ENCODE data around the gene KRT10. TPM values are rescaled to one million over a fixed set of nuclear protein-coding genes. Genes with fewer than 3 reads are reported as not detected.

The KRT10 gene
- total RNA-seq, 4 donors from 2014 or later = 2.2 to 12.7 (median 11.7) TPM; not detected in 1

- 7 to 10% methylated on average over 9 to 13 of the region's 13 CpGs for WGBS, 2 donors (ENCODE audit: low coverage in 1 of 2)
- peaks cover 78% of the 10 kb centered on the region for H3K27me3 ChIP-seq
- no peaks in the 10 kb centered on the region for H3K36me3 ChIP-seq
- H3K4me1 ChIP-seq = peaks cover 0 to 5% (median 1%) of the 10 kb centered on the region in 4 donors
- H3K4me3 ChIP-seq = no peak overlapping the region
- DNase-seq = peak; percentile 86
- TF ChIP-seq EP300 (IDR thresholded peaks at IDR 0.05; ENCODE audit: low read depth) (no peak), CTCF (IDR thresholded peaks at IDR 0.05) (peak; percentile 79 to 87 (median 81)), POLR2A (IDR thresholded peaks at IDR 0.05) (no peak)
- intact Hi-C loops (cut with DNase I; ENCODE audit: low total_unique reads) (loop anchor here (10.0 kb wide), 1 partner anchor 861 kb away; no protein-coding TSS in a partner anchor), in situ Hi-C loops (cut with MboI; ENCODE audit: low pct_ligation_motif_present in 1 of 4, low pct_unique_long_range_greater_than_20kb in 1 of 4, low sequenced_read_pairs in 3 of 4) (loop anchor here in 3 of 4 donors (10.0 to 25.0 kb wide), 3 partner anchors 534 to 861 kb away; no protein-coding TSS in a partner anchor)
- no peaks in the 10 kb centered on the region for H3K9me3 ChIP-seq
- H3K27ac ChIP-seq = no peak overlapping the region
These were observed 18.8 kb downstream of the KRT10 start for GRCh38 chr17:40803617-40804082.

GRCh38 chr17:40801157-40801556 is 21.3 kb downstream of the KRT10 start:
- intact Hi-C loops (cut with DNase I; ENCODE audit: low total_unique reads) = loop anchor here (10.0 kb wide), 1 partner anchor 864 kb away; no protein-coding TSS in a partner anchor
- Histone ChIP-seq H3K4me3 (no peak overlapping the region), H3K27me3 (peaks cover 77% of the 10 kb centered on the region), H3K4me1 (peaks cover 0 to 5% (median 1%) of the 10 kb centered on the region in 4 donors), H3K36me3 (no peaks in the 10 kb centered on the region), H3K27ac (no peak overlapping the region), H3K9me3 (no peaks in the 10 kb centered on the region)
- in situ Hi-C loops (cut with MboI; ENCODE audit: low pct_ligation_motif_present in 1 of 4, low pct_unique_long_range_greater_than_20kb in 1 of 4, low sequenced_read_pairs in 3 of 4) = loop anchor here in 3 of 4 donors (10.0 to 25.0 kb wide), 3 partner anchors 536 to 864 kb away; no protein-coding TSS in a partner anchor
- 53 to 83% methylated on average over 2 of the region's 2 CpGs for whole genome bisulfite sequencing, 2 donors (ENCODE audit: low coverage in 1 of 2)
- no peak for DNase-seq
- TF ChIP-seq POLR2AphosphoS5 (IDR thresholded peaks at IDR 0.05) (no peak), CTCF (IDR thresholded peaks at IDR 0.05) (no peak), EP300 (IDR thresholded peaks at IDR 0.05; ENCODE audit: low read depth) (no peak), POLR2A (IDR thresholded peaks at IDR 0.05) (no peak)

GRCh38 chr17:40800381-40800780 is 22.0 kb downstream of the KRT10 start:
- in situ Hi-C loops (cut with MboI; ENCODE audit: low pct_ligation_motif_present in 1 of 4, low pct_unique_long_range_greater_than_20kb in 1 of 4, low sequenced_read_pairs in 3 of 4) (loop anchor here in 3 of 4 donors (10.0 to 25.0 kb wide), 3 partner anchors 537 to 864 kb away; no protein-coding TSS in a partner anchor), intact Hi-C loops (cut with DNase I; ENCODE audit: low total_unique reads) (loop anchor here (10.0 kb wide), 1 partner anchor 864 kb away; no protein-coding TSS in a partner anchor)
- Histone ChIP-seq H3K4me3 (no peak overlapping the region), H3K36me3 (no peaks in the 10 kb centered on the region), H3K27ac (no peak overlapping the region), H3K4me1 (peaks cover 0 to 5% (median 1%) of the 10 kb centered on the region in 4 donors), H3K27me3 (peaks cover 78% of the 10 kb centered on the region), H3K9me3 (no peaks in the 10 kb centered on the region)
- no peak for DNase-seq
- 60 to 74% methylated on average over 1 of the region's 1 CpG for WGBS, 2 donors (ENCODE audit: low coverage in 1 of 2)
- TF ChIP-seq POLR2A (IDR thresholded peaks at IDR 0.05) = no peak
- TF ChIP-seq POLR2AphosphoS5 (IDR thresholded peaks at IDR 0.05) = no peak
- no peak for TF ChIP-seq CTCF (IDR thresholded peaks at IDR 0.05)
- no peak for TF ChIP-seq EP300 (IDR thresholded peaks at IDR 0.05; ENCODE audit: low read depth)

GRCh38 chr17:40799859-40800258 is 22.6 kb downstream of the KRT10 start, which contains the start of gene KRT28:
KRT28 (minus strand) TSS chr17:40799959; CDS start chr17:40799893, 66 bp downstream.
- Histone ChIP-seq H3K27ac (no peak within 1 kb of the TSS), H3K4me3 (no peak within 1 kb of the TSS), H3K4me1 (peaks cover 0 to 5% (median 1%) of the 10 kb centered on the region in 4 donors), H3K27me3 (peaks cover 78% of the 10 kb centered on the region), H3K36me3 (no peaks in the 10 kb centered on the region), H3K9me3 (no peaks in the 10 kb centered on the region)
- TF ChIP-seq EP300 (IDR thresholded peaks at IDR 0.05; ENCODE audit: low read depth) (no peak), POLR2A (IDR thresholded peaks at IDR 0.05) (no peak), POLR2AphosphoS5 (IDR thresholded peaks at IDR 0.05) (no peak), CTCF (IDR thresholded peaks at IDR 0.05) (no peak)
- no peak for DNase-seq
- in situ Hi-C loops (cut with MboI; ENCODE audit: low pct_ligation_motif_present in 1 of 4, low pct_unique_long_range_greater_than_20kb in 1 of 4, low sequenced_read_pairs in 3 of 4) = loop anchor here (10.0 to 25.0 kb wide), 5 partner anchors 185 to 865 kb away; no protein-coding TSS in a partner anchor
- 78 to 83% methylated on average over 3 of the region's 3 CpGs for WGBS, 2 donors (ENCODE audit: low coverage in 1 of 2)
- intact Hi-C loops (cut with DNase I; ENCODE audit: low total_unique reads) = loop anchor here (10.0 kb wide), 1 partner anchor 865 kb away; no protein-coding TSS in a partner anchor
